HG03457 (cell line): Measurements from ENCODE around the gene MAMLD1.
"Not testable (repeated sequence)": the region's sequence is repeated elsewhere in the genome, so short reads cannot be mapped to it uniquely, and the experiment has no call there.

ENCODE experiments used
- ATAC-seq: cut with Tn5 transposase; IDR thresholded peaks from one replicate; pipeline ENCODE4 v1.9.1; 2021; ENCODE audit warnings: moderate number of reproducible peaks; ENCODE audit not compliant: unreplicated experiment

MAMLD1 gene, protein sequence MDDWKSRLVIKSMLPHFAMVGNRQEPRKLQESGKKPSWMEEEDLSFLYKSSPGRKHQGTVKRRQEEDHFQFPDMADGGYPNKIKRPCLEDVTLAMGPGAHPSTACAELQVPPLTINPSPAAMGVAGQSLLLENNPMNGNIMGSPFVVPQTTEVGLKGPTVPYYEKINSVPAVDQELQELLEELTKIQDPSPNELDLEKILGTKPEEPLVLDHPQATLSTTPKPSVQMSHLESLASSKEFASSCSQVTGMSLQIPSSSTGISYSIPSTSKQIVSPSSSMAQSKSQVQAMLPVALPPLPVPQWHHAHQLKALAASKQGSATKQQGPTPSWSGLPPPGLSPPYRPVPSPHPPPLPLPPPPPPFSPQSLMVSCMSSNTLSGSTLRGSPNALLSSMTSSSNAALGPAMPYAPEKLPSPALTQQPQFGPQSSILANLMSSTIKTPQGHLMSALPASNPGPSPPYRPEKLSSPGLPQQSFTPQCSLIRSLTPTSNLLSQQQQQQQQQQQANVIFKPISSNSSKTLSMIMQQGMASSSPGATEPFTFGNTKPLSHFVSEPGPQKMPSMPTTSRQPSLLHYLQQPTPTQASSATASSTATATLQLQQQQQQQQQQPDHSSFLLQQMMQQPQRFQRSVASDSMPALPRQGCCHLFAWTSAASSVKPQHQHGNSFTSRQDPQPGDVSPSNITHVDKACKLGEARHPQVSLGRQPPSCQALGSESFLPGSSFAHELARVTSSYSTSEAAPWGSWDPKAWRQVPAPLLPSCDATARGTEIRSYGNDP

DNA sequence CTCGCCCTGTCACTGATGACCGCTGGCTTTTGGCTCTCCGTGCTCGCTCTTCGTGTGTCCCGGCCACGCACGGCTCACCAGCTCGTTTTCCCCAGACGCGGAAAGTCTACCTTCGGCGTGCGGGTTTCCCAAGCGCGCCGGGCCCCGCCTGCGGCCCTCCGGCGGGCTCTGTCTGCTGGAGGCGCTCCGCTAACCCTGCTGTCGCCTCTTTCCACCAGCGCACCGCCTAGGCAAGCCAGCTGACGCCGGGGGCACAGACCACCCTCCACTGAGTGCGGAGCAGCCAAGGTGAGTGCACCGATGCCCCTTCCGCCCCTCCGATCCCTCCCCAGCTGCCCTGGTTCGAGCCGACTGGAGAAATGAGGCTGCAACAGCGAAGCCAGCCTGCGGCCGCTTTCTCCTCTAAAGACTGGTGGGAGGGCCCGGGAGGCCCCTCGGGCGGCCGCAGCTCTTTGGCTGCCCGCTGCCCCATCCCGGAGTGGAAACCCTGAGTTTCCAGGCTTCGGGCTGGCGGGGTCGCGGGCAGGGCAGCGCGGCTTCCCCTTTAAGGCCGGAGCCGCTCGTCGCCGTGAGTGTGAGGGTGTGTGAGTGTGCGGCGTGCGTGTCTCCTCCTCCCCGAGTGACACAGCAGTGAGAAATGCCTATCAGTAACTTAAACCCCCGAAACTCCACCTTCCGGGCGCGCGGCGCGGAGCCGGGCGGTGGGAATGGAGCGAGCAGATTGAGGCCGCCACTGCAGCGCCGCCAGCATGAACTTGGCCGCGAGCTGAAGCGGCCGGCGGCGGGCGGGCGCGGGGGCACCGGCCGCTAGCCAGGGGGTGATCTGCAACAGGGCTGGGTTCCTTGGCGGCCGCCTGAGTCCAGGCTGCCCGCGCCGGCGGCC, at the start of gene MAMLD1:
TSS of gene MAMLD1 (plus strand) at position 719 of the 883 bp plus-strand sequence. CDS start 82,200 bp downstream, outside the sequence.
- no peak for ATAC-seq

DNA sequence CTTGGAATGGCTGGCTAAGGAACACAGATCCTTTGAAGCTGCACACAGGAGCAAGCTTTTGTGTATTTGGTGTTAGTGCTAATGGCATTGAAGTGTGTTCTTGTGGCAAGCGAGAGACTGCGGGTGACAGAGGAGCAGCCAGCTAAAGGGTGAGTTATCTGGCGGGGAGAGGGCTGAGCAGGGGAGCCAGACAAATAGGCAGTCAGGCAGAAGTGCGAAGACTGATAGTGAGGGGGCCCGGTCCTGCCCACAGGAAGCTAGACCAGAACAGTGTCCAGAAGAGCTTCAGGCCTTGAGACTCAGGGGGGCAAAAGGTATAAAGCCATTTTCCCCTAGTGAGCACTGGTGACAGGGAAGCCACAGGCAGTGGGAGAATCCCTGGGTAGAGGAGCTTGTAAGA, 49.6 kb upstream of the MAMLD1 start:
- no peak for ATAC-seq

DNA sequence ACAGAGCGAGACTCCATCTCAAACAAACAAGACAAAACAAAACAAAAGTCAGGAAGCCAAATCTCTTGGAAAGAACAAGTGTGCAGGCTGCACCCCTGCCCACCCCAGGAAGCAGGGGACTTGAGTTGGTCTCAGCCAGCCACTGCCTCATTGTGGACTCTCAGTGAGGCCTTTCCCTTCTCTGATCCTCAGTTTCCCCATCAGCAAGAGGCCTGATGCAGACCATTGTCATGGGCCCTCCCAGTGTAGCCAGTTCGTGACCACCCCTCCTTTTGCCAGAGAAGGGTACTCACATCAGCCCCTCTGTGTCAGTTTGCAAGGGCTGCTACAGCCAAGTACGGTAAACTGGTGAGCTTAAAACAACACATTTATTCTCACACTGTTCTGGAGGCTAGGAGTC, 48.9 kb upstream of the MAMLD1 start:
- no peak for ATAC-seq

DNA sequence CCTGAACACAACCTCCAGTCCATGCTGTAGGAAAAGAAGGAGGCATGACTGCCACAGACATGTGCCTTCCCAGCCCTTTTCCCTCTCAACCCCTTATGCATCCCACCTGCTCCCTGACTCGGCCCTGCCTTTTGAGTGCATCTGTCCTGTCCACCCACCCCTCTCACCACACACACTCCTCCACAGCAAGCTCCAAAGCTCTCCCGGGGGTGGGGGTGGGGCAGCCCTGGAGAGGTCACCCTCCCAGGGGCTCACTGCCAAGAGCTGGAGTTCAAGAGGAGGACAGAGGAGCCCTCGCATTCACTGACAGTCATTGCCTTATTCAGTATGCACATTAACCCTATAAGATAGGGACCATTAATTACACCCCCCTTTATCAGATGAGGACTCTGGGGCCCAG, 46.6 kb upstream of the MAMLD1 start:
- ATAC-seq = no peak

DNA sequence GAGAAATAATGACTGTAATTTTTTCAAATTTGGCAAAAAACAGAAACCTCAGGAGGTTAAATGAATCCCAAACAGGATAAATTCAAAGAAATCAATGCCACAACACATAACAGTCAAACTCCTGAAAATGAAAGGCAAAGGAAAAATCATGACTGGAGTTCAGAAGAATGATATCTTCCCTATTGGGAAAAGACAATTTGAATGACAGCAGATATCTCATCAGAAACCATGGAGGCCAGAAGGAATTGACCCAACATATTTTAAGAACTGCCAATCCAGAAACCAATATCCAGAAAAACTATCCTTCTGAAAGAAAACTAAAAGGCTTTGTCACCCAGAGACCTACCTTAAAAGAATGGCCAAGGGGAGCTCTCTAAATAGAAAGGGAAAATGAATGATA, 40.1 kb upstream of the MAMLD1 start:
- no peak for ATAC-seq

DNA sequence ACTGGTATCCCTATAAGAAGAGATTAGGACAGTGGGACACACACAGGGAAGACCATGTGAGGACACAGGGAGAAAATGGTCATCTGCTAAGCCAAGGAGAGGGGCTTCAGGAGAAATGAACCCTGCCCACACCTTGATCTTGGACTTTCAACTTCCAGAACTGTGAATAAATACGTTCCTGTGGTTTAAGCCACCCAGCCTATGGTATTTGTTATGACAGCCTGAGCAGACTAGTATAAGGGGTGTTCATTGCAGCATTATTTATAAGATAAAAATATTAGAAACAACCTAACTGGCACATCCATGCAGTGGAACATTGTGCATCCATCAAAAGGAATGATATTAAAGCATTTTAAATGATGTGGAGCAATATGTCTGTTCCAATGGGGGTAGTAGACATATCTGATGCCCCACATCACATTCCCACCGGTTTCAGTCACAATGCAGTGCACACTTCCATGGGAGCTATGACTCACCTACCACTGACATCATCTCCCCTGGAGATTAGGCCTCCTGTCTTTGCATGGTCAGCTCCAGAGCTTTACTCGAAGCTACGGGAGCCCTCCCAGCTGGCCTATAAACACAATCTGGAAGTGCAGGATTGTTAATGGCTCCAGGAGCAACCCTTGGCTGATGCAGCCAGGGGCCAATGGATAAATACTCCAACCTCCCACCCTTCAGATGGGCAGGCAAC, 38.9 kb upstream of the MAMLD1 start:
- ATAC-seq = no peak

DNA sequence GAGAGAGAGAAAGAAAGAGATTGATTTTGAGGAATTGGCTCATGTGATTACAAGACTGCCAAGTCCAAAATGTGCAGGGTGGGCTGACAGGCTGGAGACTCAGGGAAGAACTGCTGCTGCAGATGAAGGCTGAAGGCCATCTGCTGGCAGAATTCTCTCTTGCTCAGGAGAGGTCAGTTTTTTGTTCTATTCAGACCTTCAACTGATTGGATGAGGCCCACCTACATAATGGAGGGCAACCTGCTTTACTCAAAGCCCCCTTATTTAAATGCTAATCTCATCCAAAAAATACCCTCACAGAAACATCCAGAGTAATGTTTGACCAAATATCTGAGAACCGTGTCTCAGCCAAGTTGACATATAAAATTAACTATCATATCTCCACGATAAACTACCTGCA, 38.2 kb upstream of the MAMLD1 start:
- no peak for ATAC-seq

DNA sequence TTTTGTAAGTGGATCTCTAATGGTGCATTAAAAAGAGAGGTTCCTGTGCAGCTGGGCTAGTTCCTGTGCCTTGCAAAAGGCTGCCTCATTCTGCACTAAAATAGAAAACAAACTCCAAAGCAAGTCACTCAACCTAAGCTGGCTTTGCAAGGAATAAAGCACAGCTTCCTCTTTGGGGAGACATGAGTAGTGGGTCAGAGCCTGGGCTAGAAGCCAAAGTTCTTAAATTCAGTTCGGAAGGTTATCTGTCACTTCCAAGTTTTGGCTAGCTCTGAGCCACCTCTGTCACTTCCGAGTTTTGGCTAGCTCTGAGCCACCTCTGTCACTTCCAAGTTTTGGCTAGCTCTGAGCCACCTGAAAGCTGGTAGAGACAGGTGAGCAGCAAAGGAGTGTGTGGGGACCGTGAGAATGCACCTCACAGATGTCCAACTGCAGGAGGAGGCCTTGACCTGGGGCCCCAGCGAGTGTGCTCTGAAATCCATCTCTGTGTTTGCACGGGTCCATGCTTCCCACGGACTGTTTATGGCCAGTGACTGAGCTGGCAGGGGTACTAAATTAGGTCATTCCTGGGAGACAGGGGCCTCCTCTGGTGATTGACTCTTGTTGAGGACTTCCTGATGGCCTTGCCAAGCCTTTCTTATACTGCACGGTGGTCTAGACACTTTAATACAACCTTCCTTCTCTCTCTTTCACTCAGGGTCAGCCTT, 36.4 kb upstream of the MAMLD1 start:
- no peak for ATAC-seq

DNA sequence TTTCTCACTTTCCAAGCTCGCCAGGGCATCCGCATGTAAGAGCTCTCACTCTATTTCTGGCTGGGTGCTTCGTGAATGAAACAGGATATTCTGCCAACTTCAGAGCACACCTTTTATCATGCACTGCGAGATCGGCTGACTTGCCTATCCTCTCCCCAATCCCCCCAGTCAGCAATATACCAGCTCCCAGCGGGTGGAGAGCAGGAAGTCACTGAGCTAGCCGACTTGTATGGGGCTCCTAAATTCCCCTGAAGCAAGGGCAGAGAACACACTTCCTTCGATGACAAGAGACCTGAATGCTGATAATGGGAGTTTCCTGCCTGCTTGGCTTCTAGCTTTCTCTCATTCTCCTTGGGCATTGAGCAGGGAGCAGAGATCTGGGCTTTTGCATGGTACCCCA, 33.8 kb upstream of the MAMLD1 start:
- ATAC-seq = no peak

DNA sequence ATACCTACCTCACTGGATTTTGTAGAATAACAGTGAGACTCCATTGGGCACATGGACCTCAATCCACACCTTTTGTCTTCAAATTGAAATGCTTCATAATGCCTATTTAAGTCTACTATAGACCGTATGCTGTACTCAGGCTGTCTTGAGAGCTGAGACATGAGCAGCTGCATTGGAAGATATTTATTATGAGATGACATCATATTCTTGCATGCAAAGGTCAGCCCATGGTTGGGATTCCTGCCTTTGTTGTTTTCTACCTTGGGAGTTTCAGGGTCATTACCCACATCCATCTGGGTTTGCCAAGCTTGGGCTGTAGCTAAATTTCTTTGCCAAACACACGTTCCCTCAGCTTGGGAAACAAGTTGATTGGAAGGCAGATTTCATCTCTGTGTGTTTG, 33.2 kb upstream of the MAMLD1 start:
- ATAC-seq = no peak

DNA sequence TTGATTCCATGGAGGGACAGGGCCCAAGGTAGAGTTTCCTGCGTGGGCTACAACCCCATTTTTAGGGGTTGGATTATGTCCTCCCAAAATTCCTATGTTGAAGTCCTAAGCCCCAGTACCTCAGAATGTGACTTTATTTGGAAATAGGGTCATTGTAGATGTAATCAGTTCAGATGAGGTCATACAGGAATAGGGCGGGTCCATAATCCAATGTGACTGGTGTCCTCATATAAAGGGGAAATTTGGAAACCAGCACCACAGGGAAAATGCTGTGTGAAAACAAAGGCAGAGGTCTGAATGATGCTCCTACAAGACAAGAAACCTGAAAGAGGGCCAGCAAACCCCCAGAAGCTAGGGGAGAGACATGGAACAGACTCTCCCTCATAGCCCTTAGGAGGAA, 31.1 kb upstream of the MAMLD1 start:
- ATAC-seq = no peak

DNA sequence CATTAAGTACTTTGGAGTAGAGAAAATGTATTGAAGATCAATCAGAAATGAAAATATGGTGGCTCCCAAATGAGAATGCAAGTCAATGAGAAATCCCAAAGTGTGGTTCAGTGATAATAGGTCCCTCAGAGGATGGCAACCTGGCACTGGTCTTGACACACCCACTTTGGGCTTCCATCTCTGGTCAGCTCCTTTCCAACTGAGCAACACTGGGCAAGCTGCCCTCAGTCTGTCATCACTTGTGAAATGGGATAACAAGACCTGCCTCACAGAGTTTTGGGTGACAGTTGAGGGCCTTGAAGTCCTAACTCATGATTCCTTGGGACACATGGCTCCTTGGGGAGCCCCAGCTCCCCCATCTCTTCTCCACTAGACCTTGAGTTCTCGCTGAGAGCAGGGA, 29.0 kb upstream of the MAMLD1 start:
- ATAC-seq = no peak

DNA sequence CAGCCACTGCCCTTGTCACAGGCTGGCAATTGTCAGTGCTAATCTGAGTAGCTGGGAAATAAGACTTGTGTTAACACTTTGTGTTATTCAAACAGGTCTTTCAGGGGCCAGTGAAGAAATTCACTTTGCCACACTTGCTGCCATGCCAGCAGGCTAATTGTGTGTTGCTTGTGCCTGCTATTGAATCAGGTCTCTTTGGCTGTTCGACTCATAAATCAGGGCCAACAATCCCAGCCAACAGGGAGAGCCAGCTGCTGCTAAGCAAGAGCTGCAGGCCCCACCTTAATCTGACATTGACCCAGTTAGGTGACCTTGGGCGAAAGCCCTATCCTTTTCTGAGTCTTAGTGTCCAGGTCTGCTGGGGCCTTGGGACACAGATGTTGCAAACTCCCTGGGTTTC, 28.1 kb upstream of the MAMLD1 start:
- no peak for ATAC-seq

DNA sequence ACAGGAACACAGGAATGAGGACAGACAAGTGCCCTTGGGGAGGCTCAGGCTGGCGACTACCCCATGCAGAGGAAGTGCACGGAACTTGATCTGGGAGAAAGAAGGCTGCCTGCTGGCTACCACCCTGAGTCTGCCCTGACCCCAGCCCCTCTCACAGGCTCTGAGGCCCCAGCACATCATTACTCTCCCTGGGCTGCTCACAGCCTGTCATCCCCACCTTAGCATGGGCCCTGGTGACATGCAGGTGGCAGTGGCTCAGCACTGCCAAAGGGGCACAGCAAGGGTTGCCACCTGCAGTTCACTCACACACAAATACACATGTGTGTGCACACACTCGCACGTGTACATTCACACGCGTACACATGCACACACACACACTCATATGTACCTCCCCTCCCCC, 26.1 kb upstream of the MAMLD1 start:
- ATAC-seq = no peak

DNA sequence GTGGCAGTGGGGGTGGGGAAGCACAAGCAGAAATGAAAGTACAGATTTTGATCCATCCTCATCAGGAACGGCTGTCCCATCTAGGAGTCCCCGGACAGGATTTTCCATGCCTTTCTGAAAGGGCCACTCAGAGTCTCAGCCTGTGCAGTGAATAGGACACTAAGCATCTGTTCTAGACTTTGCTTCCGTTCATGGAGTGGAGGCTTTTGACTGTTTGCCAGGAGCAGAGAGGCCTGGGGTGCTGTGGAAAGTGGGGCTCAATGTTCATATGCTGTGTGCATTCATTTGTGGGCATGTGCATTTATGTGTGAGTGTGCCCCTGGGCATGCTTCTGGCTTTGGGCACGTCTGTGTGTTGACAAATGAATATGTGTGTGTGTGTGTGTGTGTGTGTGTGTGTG, 25.6 kb upstream of the MAMLD1 start:
- no peak for ATAC-seq

DNA sequence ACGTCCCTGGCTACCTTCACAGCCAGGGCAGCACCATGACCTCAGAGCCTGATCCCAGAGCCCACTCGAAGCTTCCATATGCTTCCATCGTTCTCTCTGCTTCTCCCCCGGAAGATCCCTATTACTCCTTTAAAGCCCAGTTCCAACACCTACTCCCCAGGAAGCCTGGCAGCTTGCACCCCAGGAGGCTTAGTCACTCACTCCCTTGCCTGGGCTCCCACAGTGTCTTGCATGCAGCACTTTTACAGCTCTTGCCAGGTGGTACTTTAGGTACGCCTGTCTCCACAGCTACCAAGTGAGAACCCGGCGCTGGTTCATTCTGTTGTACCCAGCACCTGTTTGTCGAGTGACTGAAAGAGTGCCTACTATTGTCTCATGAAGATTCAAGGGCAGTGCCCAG, 24.5 kb upstream of the MAMLD1 start:
- ATAC-seq = no peak

DNA sequence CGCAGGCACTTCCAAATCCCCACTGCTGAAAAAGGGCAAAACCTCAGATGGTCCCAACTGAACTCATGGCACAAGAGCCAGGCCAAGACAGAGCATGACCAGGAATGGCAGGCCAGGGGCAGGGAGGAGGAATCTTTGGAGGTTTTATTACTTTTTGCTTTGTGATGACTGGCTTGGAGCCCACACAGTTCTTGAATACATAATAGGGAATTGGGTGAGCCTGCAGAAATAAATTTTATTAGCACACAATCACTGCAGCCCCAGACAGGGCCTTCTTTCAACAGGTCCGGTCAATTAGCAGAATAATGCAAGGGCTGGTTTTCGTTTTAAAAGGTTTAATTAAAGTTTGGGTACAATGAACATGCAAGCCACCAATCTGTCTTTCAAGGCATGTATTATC, 23.4 kb upstream of the MAMLD1 start:
- no peak for ATAC-seq

DNA sequence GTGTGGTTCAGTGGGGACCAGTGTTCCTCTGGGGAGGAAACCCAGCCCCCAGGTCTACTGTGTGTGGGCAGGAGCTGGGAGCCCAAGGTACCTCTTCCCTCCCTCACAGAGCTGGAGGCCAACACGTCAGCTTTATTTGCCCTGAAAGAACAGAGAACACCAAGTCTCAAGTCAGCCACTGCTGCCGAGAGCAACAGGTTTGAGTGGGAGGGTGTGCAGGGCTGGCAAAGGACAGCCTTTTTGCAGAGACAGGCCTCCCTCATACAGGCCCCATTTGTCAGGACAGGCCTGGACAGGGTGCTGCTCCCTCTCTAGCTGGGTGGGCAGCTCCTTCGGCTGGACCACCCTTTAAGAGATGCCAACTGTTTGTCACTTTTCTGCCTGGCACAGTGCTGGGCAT, 22.8 kb upstream of the MAMLD1 start:
- not testable (repeated sequence) for ATAC-seq

DNA sequence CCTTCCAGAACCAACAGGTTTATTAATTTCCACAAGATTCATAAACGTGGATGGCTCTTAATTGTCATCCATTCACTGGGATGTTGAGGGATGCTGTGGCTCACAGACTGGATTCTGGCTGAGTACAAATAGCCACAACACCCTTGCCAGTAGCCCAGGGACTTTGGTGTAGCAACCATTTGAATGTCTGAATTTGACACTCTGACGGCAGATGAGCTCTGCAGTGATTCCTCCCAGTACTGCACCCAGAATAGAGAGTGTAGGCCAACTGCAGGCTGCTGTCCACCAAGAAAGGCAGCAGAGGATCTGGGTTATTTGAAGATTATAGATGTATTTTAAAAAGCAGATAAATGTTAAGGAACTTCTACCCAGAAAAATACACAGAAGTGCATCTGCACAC, 15.6 kb upstream of the MAMLD1 start:
- no peak for ATAC-seq

DNA sequence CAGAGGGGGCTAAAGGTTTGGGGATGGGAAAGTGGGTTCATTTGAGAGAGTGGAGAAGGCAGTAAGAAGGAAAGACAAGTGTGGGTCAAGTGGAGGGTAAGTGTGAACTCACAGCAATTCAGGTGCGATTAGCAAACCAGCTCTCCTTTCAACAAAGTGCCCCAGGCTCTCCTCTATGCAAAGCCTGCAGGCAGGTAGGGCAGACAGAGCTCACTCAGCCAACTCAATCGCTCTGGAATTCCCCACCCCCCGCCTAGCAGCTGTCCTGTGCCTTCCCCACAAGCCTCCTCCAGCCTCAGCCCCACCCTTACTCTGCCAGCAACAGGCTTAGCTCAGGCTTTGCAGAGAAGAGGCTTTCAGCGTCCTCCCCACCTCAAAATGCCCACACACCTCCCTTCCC, 14.8 kb upstream of the MAMLD1 start:
- ATAC-seq = no peak
